ENCODE measurements around the gene CDC25B. TPM values are rescaled to one million over a fixed set of nuclear protein-coding genes. Genes with fewer than 3 reads are reported as not detected.
A peak's percentile ranks its signal among the peaks of the same experiment; 100 is the strongest.

CDC25B gene
- total and polyA plus RNA-seq, 2 of the 13 experiments (the other 11 are each of a cell fraction or from before 2014, with no cell fraction given), result 14.5 to 19.4 TPM

DNA sequence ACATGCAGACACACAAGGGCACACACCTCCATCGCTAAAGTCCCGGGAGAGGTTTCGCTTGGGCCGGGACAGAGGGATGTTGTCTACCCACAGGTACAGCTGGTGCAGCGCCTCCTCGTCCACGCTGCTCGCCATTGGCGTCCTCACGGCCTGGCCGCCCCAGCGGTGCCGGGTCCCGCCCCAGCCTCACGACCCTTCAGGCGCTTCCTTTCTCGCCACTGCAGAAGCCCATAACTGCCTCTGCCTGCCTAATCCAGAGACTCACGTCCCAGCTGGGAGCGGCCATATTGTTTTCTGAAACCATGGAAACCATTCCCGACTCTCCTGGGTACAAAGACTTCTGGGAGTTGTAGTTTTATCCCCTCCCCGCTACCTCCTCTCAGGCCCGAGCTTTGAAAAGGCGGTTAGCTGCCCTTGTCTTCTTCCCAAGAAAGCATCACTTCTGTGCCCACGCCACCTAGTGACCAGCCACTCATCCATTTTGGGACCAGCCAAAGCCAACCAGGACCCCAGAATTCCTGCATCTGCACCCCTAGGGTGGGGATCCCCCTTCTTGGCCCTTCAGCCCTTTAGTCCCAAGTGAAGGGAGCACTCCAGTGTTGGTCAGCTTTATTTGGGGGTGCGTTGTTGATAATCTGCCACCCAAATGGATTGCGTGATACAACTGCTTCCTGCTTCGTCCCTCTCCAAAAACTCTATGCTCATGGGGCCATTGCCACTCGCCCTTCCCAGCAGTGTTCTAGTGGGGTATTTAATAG lies 14.8 kb upstream of the CDC25B start, which contains the start of gene SPEF1 (continued):
- TF ChIP-seq, protein P1, sequence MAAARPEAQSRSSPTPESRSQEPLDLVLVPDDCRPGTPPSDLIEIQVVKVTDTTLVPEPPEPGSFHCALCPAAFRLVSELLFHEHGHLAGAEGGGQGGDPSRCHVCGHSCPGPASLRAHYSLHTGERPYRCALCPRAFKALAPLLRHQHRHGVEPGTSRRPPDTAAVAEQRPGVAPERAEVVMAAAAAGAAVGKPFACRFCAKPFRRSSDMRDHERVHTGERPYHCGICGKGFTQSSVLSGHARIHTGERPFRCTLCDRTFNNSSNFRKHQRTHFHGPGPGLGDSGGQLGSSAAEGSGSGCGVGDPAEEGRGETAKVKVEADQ (CRISPR knock-in tag; IDR thresholded peaks at IDR 0.05; ENCODE audit: borderline replicate concordance), result no peak
- TF ChIP-seq HDAC1 (CRISPR knock-in tag; IDR thresholded peaks at IDR 0.05) (peak; percentile 78; the same call in 1 of the 2 replicates), RFX1 (IDR thresholded peaks at IDR 0.05) (peak; percentile 90), SOX5 (CRISPR knock-in tag; IDR thresholded peaks at IDR 0.05; ENCODE audit: borderline replicate concordance) (no peak), POGZ (CRISPR knock-in tag; IDR thresholded peaks at IDR 0.05) (peak; percentile 54), TBX3 (IDR thresholded peaks at IDR 0.05; ENCODE audit: borderline replicate concordance) (no peak), ZFAT (CRISPR knock-in tag; conservative IDR thresholded peaks at IDR 0.05) (no peak), ZNF781 (CRISPR knock-in tag; IDR thresholded peaks at IDR 0.05; ENCODE audit: borderline replicate concordance, not compliant biosample characterization) (peak; percentile 83), RELA (CRISPR knock-in tag; IDR thresholded peaks at IDR 0.05) (no peak), MED8 (CRISPR knock-in tag; IDR thresholded peaks at IDR 0.05; ENCODE audit: insufficient replicate concordance) (no peak)
- TF ChIP-seq, protein P2, sequence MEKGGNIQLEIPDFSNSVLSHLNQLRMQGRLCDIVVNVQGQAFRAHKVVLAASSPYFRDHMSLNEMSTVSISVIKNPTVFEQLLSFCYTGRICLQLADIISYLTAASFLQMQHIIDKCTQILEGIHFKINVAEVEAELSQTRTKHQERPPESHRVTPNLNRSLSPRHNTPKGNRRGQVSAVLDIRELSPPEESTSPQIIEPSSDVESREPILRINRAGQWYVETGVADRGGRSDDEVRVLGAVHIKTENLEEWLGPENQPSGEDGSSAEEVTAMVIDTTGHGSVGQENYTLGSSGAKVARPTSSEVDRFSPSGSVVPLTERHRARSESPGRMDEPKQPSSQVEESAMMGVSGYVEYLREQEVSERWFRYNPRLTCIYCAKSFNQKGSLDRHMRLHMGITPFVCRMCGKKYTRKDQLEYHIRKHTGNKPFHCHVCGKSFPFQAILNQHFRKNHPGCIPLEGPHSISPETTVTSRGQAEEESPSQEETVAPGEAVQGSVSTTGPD (CRISPR knock-in tag; IDR thresholded peaks at IDR 0.05), result no peak
- TF ChIP-seq, protein P3, sequence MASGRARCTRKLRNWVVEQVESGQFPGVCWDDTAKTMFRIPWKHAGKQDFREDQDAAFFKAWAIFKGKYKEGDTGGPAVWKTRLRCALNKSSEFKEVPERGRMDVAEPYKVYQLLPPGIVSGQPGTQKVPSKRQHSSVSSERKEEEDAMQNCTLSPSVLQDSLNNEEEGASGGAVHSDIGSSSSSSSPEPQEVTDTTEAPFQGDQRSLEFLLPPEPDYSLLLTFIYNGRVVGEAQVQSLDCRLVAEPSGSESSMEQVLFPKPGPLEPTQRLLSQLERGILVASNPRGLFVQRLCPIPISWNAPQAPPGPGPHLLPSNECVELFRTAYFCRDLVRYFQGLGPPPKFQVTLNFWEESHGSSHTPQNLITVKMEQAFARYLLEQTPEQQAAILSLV (CRISPR knock-in tag; IDR thresholded peaks at IDR 0.05; ENCODE audit: borderline replicate concordance), result peak; percentile 65; the same call in 1 of the 2 replicates
- TF ChIP-seq, protein P4, sequence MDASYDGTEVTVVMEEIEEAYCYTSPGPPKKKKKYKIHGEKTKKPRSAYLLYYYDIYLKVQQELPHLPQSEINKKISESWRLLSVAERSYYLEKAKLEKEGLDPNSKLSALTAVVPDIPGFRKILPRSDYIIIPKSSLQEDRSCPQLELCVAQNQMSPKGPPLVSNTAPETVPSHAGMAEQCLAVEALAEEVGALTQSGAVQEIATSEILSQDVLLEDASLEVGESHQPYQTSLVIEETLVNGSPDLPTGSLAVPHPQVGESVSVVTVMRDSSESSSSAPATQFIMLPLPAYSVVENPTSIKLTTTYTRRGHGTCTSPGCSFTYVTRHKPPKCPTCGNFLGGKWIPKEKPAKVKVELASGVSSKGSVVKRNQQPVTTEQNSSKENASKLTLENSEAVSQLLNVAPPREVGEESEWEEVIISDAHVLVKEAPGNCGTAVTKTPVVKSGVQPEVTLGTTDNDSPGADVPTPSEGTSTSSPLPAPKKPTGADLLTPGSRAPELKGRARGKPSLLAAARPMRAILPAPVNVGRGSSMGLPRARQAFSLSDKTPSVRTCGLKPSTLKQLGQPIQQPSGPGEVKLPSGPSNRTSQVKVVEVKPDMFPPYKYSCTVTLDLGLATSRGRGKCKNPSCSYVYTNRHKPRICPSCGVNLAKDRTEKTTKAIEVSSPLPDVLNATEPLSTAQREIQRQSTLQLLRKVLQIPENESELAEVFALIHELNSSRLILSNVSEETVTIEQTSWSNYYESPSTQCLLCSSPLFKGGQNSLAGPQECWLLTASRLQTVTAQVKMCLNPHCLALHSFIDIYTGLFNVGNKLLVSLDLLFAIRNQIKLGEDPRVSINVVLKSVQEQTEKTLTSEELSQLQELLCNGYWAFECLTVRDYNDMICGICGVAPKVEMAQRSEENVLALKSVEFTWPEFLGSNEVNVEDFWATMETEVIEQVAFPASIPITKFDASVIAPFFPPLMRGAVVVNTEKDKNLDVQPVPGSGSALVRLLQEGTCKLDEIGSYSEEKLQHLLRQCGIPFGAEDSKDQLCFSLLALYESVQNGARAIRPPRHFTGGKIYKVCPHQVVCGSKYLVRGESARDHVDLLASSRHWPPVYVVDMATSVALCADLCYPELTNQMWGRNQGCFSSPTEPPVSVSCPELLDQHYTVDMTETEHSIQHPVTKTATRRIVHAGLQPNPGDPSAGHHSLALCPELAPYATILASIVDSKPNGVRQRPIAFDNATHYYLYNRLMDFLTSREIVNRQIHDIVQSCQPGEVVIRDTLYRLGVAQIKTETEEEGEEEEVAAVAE (CRISPR knock-in tag; IDR thresholded peaks at IDR 0.05; ENCODE audit: borderline replicate concordance), result peak; percentile 94; the same call in 1 of the 2 replicates
- TF ChIP-seq, protein P5, sequence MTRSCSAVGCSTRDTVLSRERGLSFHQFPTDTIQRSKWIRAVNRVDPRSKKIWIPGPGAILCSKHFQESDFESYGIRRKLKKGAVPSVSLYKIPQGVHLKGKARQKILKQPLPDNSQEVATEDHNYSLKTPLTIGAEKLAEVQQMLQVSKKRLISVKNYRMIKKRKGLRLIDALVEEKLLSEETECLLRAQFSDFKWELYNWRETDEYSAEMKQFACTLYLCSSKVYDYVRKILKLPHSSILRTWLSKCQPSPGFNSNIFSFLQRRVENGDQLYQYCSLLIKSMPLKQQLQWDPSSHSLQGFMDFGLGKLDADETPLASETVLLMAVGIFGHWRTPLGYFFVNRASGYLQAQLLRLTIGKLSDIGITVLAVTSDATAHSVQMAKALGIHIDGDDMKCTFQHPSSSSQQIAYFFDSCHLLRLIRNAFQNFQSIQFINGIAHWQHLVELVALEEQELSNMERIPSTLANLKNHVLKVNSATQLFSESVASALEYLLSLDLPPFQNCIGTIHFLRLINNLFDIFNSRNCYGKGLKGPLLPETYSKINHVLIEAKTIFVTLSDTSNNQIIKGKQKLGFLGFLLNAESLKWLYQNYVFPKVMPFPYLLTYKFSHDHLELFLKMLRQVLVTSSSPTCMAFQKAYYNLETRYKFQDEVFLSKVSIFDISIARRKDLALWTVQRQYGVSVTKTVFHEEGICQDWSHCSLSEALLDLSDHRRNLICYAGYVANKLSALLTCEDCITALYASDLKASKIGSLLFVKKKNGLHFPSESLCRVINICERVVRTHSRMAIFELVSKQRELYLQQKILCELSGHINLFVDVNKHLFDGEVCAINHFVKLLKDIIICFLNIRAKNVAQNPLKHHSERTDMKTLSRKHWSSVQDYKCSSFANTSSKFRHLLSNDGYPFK (CRISPR knock-in tag; IDR thresholded peaks at IDR 0.05; ENCODE audit: borderline replicate concordance), result peak; percentile 85
- TF ChIP-seq, protein P6, sequence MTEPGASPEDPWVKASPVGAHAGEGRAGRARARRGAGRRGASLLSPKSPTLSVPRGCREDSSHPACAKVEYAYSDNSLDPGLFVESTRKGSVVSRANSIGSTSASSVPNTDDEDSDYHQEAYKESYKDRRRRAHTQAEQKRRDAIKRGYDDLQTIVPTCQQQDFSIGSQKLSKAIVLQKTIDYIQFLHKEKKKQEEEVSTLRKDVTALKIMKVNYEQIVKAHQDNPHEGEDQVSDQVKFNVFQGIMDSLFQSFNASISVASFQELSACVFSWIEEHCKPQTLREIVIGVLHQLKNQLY (CRISPR knock-in tag; IDR thresholded peaks at IDR 0.05), result no peak

Measured in HepG2 (cell line).